Tibial nerve (tissue), 4 donors: Measurements from ENCODE around the gene CD34. TPM values are rescaled to one million over a fixed set of nuclear protein-coding genes. Genes with fewer than 3 reads are reported as not detected.
A peak's percentile ranks its signal among the peaks of the same experiment; 100 is the strongest.

Source experiments
- DNase-seq, 2 donors: peaks; one replicate each; pipeline ENCODE4 v3.0.0-alpha.2; 2019; ENCODE audit warnings: low spot score in 2 of 2
- H3K27ac ChIP-seq, 4 donors: fragments of 200-600 bp; sonication (generic) in 3 of 4; one replicate each; pipeline ENCODE4 v1.5.1; 2017 to 2019; ENCODE audit warnings: mild to moderate bottlenecking in 1 of 4
- H3K27me3 ChIP-seq, 2 donors: fragments of 200-600 bp; sonication (generic) in 1 of 2; one replicate each; pipeline versions ENCODE4 v1.5.1 to v1.6.0; 2017 to 2019
- H3K36me3 ChIP-seq, 3 donors: fragments of 200-600 bp; sonication (generic); one replicate each; pipeline ENCODE4 v1.5.1; 2018 to 2019
- H3K4me1 ChIP-seq, 4 donors: fragments of 200-600 bp; sonication (generic) in 3 of 4; one replicate each; pipeline ENCODE4 v1.5.1; 2017 to 2019
- H3K4me3 ChIP-seq, 4 donors: fragments of 200-600 bp; sonication (generic) in 3 of 4; one replicate each; pipeline ENCODE4 v1.5.1; 2017 to 2019; ENCODE audit warnings: mild to moderate bottlenecking in 1 of 4, moderate library complexity in 1 of 4
- H3K9me3 ChIP-seq, 4 donors: fragments of 200-600 bp; sonication (generic) in 3 of 4; one replicate each; pipeline ENCODE4 v1.5.1; 2017 to 2019
- EP300 ChIP-seq, 2 donors: sonication (generic); formaldehyde crosslinking; IDR thresholded peaks; one replicate each; pipeline ENCODE4 v1.6.1; 2017; ENCODE audit warnings: antibody characterized with exemption in 2 of 2, mild to moderate bottlenecking in 1 of 2
- POLR2A ChIP-seq, 2 donors: fragments of 450-650 bp; IDR thresholded peaks; one replicate each; pipeline ENCODE4 v1.6.1; 2017; ENCODE audit warnings: antibody characterized with exemption in 2 of 2, mild to moderate bottlenecking in 2 of 2, moderate library complexity in 2 of 2
- WGBS, 2 donors: methylation state at CpG; one replicate each; pipeline ENCODE4 v1.1.5; 2018; 5-methylcytosine and 5-hydroxymethylcytosine counted together
- total RNA-seq, 4 donors: library from RNA; depleted of rRNA; stranded (reverse); fragments of >200 nt; gene quantifications; one replicate each; pipeline ENCODE4 v1.1.0, GENCODE V29; 2016
- TF ChIP-seq, protein P1 (sequence below), 5 experiments: fragments of 200-600 bp in 3 of 5; fragments of 450-650 bp in 2 of 5; sonication (generic) in 3 of 5; IDR thresholded peaks; one replicate each; pipeline ENCODE4 v1.5.1; 2016 to 2019; ENCODE audit warnings: antibody characterized with exemption in 5 of 5, mild to moderate bottlenecking in 3 of 5, moderate library complexity in 2 of 5

Gene CD34
- total RNA-seq, 4 donors from 2014 or later = 38.5 to 73.7 (median 55.3) TPM

DNA sequence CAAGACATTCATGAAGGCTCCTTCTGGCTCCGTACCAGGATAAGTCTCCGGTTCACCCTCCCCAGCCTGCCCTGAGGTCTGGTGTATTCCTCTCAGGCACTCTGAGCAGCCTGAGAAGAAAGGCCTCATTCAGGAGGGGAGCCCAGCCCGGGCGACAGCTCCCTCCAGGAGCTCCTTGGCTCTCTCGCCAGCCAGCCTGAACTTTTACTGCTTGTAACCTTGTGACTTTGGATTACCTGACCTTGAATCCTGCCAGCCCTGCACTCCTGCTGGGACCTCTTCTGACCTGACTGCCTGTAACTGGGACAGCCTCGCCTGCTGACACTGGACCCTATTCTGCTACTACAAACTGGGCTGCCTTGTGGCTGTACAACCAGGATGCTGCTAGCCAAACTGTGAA lies 65.8 kb downstream of the CD34 start:
- Histone ChIP-seq H3K36me3 (no peaks in the 10 kb centered on the region), H3K27me3 (no peaks in the 10 kb centered on the region), H3K4me3 (no peak overlapping the region), H3K9me3 (no peaks in the 10 kb centered on the region), H3K4me1 (peaks cover 0 to 87% (median 20%) of the 10 kb centered on the region in 4 donors), H3K27ac (peak overlapping the region in 2 of 4 donors; percentile 54 to 62)
- WGBS, 2 donors = 44 to 46% methylated on average over 5 to 6 of the region's 6 CpGs
- TF ChIP-seq POLR2A (IDR thresholded peaks at IDR 0.05) (no peak), EP300 (IDR thresholded peaks at IDR 0.05) (no peak)
- TF ChIP-seq, protein P1, sequence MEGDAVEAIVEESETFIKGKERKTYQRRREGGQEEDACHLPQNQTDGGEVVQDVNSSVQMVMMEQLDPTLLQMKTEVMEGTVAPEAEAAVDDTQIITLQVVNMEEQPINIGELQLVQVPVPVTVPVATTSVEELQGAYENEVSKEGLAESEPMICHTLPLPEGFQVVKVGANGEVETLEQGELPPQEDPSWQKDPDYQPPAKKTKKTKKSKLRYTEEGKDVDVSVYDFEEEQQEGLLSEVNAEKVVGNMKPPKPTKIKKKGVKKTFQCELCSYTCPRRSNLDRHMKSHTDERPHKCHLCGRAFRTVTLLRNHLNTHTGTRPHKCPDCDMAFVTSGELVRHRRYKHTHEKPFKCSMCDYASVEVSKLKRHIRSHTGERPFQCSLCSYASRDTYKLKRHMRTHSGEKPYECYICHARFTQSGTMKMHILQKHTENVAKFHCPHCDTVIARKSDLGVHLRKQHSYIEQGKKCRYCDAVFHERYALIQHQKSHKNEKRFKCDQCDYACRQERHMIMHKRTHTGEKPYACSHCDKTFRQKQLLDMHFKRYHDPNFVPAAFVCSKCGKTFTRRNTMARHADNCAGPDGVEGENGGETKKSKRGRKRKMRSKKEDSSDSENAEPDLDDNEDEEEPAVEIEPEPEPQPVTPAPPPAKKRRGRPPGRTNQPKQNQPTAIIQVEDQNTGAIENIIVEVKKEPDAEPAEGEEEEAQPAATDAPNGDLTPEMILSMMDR (IDR thresholded peaks at IDR 0.05) = no peak
- no peak for DNase-seq

DNA sequence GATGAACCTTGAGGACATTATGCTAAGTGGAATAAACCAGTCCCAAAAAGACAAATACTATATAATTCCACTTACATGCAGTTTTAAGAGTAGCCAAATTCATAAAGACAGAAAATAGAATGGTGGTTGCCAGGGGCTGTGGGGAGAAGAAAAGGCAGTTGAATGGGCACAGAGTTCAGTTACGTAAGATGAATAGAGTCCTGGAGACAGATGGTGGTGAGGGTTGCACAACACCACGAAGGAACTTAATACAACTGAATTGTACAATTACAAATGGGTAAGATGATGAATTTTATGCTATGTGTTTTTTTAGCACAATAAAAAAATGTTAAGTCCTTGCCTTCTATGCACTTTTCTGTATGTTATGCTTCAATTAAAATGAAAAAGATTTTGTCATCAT lies 66.6 kb downstream of the CD34 start:
- 43 to 52% methylated on average over 2 of the region's 2 CpGs for WGBS, 2 donors
- no peaks in the 10 kb centered on the region for H3K9me3 ChIP-seq
- H3K27me3 ChIP-seq = no peaks in the 10 kb centered on the region
- no peak for DNase-seq
- TF ChIP-seq EP300 (IDR thresholded peaks at IDR 0.05) (no peak), POLR2A (IDR thresholded peaks at IDR 0.05) (no peak)
- TF ChIP-seq, protein P1 (IDR thresholded peaks at IDR 0.05) = no peak
- H3K27ac ChIP-seq = no peak overlapping the region
- H3K4me1 ChIP-seq = peaks cover 0 to 86% (median 19%) of the 10 kb centered on the region in 4 donors
- H3K36me3 ChIP-seq = no peaks in the 10 kb centered on the region
- H3K4me3 ChIP-seq = no peak overlapping the region

DNA sequence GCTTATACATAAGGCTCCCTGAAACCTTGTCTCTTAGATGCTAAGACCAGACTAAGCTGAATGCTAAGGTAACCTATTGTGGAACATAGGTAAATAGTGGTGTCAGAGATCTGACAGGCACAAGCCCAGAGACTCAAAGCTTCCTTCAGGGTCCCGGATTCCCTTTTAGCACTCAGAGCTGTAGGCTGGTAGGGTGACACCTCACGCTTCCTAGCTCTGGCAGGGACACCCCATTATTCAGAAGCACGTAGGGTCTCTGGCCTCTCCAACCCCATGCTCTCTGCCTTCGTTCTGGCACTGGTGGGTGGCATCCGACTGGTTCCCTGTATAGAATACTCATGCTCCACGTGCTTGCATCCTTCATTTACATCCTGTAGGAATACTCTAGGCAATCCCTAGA lies 68.4 kb downstream of the CD34 start:
- Histone ChIP-seq H3K4me1 (peaks cover 0 to 86% (median 25%) of the 10 kb centered on the region in 4 donors), H3K27ac (no peak overlapping the region)
- WGBS, 2 donors = 69 to 76% methylated on average over 6 of the region's 6 CpGs

DNA sequence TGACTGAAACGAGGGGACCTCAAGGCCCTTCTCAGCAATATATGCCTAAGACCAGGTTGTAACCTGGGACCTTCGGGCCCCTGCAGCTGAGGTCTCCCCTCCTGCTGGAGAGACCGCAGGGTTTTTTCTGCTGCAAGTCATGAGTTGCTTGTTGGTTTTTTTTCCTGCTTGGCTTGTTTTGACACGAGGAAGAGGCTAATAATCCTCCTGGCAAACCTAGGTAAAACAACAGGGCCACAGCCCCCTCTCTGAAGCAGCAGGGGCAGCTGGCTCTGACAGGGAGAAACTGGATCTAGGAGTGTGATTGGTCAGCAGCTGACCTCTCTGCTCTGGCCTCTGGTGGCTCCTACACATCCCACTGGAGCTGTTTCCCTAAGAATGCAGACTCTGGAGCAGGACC lies 69.0 kb downstream of the CD34 start:
- Histone ChIP-seq H3K27me3 (no peaks in the 10 kb centered on the region), H3K36me3 (no peaks in the 10 kb centered on the region), H3K9me3 (no peaks in the 10 kb centered on the region), H3K27ac (no peak overlapping the region), H3K4me3 (no peak overlapping the region), H3K4me1 (peaks cover 0 to 91% (median 26%) of the 10 kb centered on the region in 4 donors)
- 71 to 74% methylated on average over 4 of the region's 4 CpGs for WGBS, 2 donors
- DNase-seq = no peak
- TF ChIP-seq POLR2A (IDR thresholded peaks at IDR 0.05) (no peak), EP300 (IDR thresholded peaks at IDR 0.05) (no peak)
- TF ChIP-seq, protein P1 (IDR thresholded peaks at IDR 0.05) = no peak

More for the DNA sequence above, 68.4 kb downstream of the CD34 start:
- H3K4me3 ChIP-seq = no peak overlapping the region
- no peaks in the 10 kb centered on the region for H3K27me3 ChIP-seq
- no peak for DNase-seq
- no peaks in the 10 kb centered on the region for H3K36me3 ChIP-seq
- H3K9me3 ChIP-seq = no peaks in the 10 kb centered on the region
- TF ChIP-seq, protein P1 (IDR thresholded peaks at IDR 0.05) = no peak

DNA sequence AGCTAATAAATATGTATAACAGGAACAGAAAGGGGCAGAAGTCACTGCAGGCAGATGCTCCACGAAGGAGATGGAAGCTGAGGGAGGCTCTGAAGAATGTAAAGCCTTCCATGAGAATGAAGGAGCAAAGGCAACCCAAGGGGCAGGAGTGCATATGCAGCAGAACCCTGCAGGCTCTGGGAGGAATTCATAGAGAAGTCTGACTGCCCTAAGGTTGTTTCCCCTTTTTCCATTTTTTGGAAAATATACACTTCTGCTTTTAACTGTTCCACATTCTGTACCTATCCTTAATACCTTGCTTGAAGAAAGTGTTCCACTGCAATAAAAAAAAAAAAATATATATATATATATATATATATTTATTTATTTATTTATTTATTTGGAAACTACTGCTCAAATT lies 69.6 kb downstream of the CD34 start:
- Histone ChIP-seq H3K27ac (no peak overlapping the region), H3K4me1 (peaks cover 0 to 95% (median 28%) of the 10 kb centered on the region in 4 donors), H3K4me3 (no peak overlapping the region), H3K9me3 (no peaks in the 10 kb centered on the region), H3K36me3 (no peaks in the 10 kb centered on the region), H3K27me3 (no peaks in the 10 kb centered on the region)
- DNase-seq = no peak
- WGBS, 2 donors = 45 to 50% methylated on average over 1 of the region's 1 CpG
- TF ChIP-seq, protein P1 (IDR thresholded peaks at IDR 0.05) = no peak
- TF ChIP-seq EP300 (IDR thresholded peaks at IDR 0.05) (no peak), POLR2A (IDR thresholded peaks at IDR 0.05) (no peak)
